Gastroesophageal sphincter (tissue), 4 donors: ENCODE measurements around the gene ZNF212. TPM values are rescaled to one million over a fixed set of nuclear protein-coding genes. Genes with fewer than 3 reads are reported as not detected.
A peak's percentile ranks its signal among the peaks of the same experiment; 100 is the strongest.

ENCODE experiments used
- ATAC-seq: fragments of 150-250 bp; one replicate; pipeline ENCODE4 v1.9.1; 2016; ENCODE audit warnings: mild to moderate bottlenecking, moderate library complexity
- H3K27ac ChIP-seq, 4 donors: fragments of 200-600 bp; sonication (generic) in 3 of 4; 1 replicate in 3 of 4; 2 replicates in 1 of 4; pipeline ENCODE4 v1.5.1; 2016 to 2019
- H3K27me3 ChIP-seq: fragments of 200-600 bp; sonication (generic); one replicate; pipeline ENCODE4 v1.5.1; 2019
- H3K36me3 ChIP-seq, 2 donors: fragments of 200-600 bp; sonication (generic); one replicate each; pipeline ENCODE4 v1.5.1; 2019; ENCODE audit warnings: control low read depth in 1 of 2
- H3K4me1 ChIP-seq, 3 donors: fragments of 200-600 bp; sonication (generic); 1 replicate in 2 of 3; 2 replicates in 1 of 3; pipeline ENCODE4 v1.5.1; 2016 to 2019; ENCODE audit warnings: control low read depth in 2 of 3
- H3K4me3 ChIP-seq, 2 donors: fragments of 200-600 bp; sonication (generic); one replicate each; pipeline ENCODE4 v1.5.1; 2019; ENCODE audit warnings: mild to moderate bottlenecking in 1 of 2, moderate library complexity in 1 of 2
- H3K9me3 ChIP-seq, 3 donors: fragments of 200-600 bp; sonication (generic); one replicate each; pipeline ENCODE4 v1.5.1; 2017 to 2019; ENCODE audit warnings: control low read depth in 2 of 3
- CTCF ChIP-seq, 4 experiments: fragments of 200-600 bp in 2 of 4; fragments of 450-650 bp in 2 of 4; sonication (generic) in 1 of 4; IDR thresholded peaks; one replicate each; pipeline ENCODE4 v1.5.1; 2017 to 2019; ENCODE audit warnings: antibody characterized with exemption in 4 of 4, mild to moderate bottlenecking in 2 of 4, moderate library complexity in 2 of 4
- EP300 ChIP-seq: sonication (generic); formaldehyde crosslinking; IDR thresholded peaks from one replicate; pipeline ENCODE4 v1.6.1; 2017; ENCODE audit warnings: antibody characterized with exemption, mild to moderate bottlenecking
- POLR2A ChIP-seq, 2 donors: fragments of 450-650 bp; IDR thresholded peaks; one replicate each; pipeline ENCODE4 v1.6.1; 2017; ENCODE audit warnings: antibody characterized with exemption in 2 of 2, mild to moderate bottlenecking in 2 of 2, moderate library complexity in 1 of 2
- POLR2AphosphoS5 ChIP-seq: sonication (generic); formaldehyde crosslinking; IDR thresholded peaks from one replicate; pipeline ENCODE4 v1.6.1; 2017; ENCODE audit warnings: antibody characterized with exemption
- WGBS, 2 donors: methylation state at CpG; one replicate each; pipeline ENCODE4 v1.1.5; 2018; ENCODE audit warnings: low coverage in 1 of 2; 5-methylcytosine and 5-hydroxymethylcytosine counted together
- total RNA-seq, 4 donors: library from RNA; depleted of rRNA; stranded (reverse); fragments of >200 nt; gene quantifications; one replicate each; pipeline ENCODE4 v1.1.0, GENCODE V29; 2016

ZNF212 gene
- 10 to 100 TPM in 2 of 4 donors, 1 to 10 TPM in 2; 4.3 to 11.1 (median 9.4) TPM for total RNA-seq

GRCh38 chr7:149239345-149240143 lies at the start of gene ZNF212:
TSS of gene ZNF212 (plus strand) at chr7:149239651. CDS start at chr7:149239779, 128 bp downstream.
- 0% methylated on average over 3 to 11 of the region's 64 CpGs for WGBS, 2 donors
- Histone ChIP-seq H3K4me1 (peaks cover 0 to 27% (median 10%) of the 10 kb centered on the region in 3 donors), H3K9me3 (no peaks in the 10 kb centered on the region), H3K4me3 (peak within 1 kb of the TSS; percentile 83 to 98), H3K36me3 (no peaks in the 10 kb centered on the region), H3K27me3 (no peaks in the 10 kb centered on the region), H3K27ac (peak within 1 kb of the TSS in 3 of 4 donors; percentile 73 to 81 (median 77))
- peak; percentile 100 for ATAC-seq
- TF ChIP-seq CTCF (IDR thresholded peaks at IDR 0.05), result peak in 3 of 4 experiments; percentile 67 to 95 (median 77)
- peak; percentile 35 for TF ChIP-seq POLR2AphosphoS5
- TF ChIP-seq EP300, result no peak
- TF ChIP-seq POLR2A (IDR thresholded peaks at IDR 0.05), result no peak

GRCh38 chr7:149191851-149192250 lies 47.6 kb upstream of the ZNF212 start:
- H3K27me3 ChIP-seq, result no peaks in the 10 kb centered on the region
- WGBS, 2 donors, result 50% methylated on average over 3 of the region's 5 CpGs; no CpG with 5 or more reads in 1 of the 2 donors
- no peak overlapping the region for H3K27ac ChIP-seq
- H3K9me3 ChIP-seq, result no peaks in the 10 kb centered on the region
- H3K4me1 ChIP-seq, result peaks cover 0 to 19% (median 4%) of the 10 kb centered on the region in 3 donors
- TF ChIP-seq CTCF (IDR thresholded peaks at IDR 0.05) (no peak), EP300 (no peak), POLR2A (IDR thresholded peaks at IDR 0.05) (no peak), POLR2AphosphoS5 (no peak)
- ATAC-seq, result no peak
- H3K4me3 ChIP-seq, result no peak overlapping the region
- H3K36me3 ChIP-seq, result no peaks in the 10 kb centered on the region

- peaks cover 0 to 32% (median 12%) of the 10 kb centered on the region in 3 donors for H3K4me1 ChIP-seq
- ATAC-seq, result no peak
- no peaks in the 10 kb centered on the region for H3K9me3 ChIP-seq
- WGBS, 2 donors, result 83% methylated on average over 4 of the region's 4 CpGs; no CpG with 5 or more reads in 1 of the 2 donors
- peaks cover 0 to 18% of the 10 kb centered on the region in 2 donors for H3K36me3 ChIP-seq
- no peak for TF ChIP-seq POLR2A (IDR thresholded peaks at IDR 0.05)
- no peak for TF ChIP-seq EP300
- TF ChIP-seq CTCF (IDR thresholded peaks at IDR 0.05), result no peak
- TF ChIP-seq POLR2AphosphoS5, result no peak
- H3K27me3 ChIP-seq, result no peaks in the 10 kb centered on the region
- peak overlapping the region; percentile 86 to 97 (median 89) for H3K27ac ChIP-seq
- H3K4me3 ChIP-seq, result peak overlapping the region; percentile 77 to 96
Observed at GRCh38 chr7:149194799-149195179, 44.7 kb upstream of the ZNF212 start.

- TF ChIP-seq POLR2AphosphoS5 (peak; percentile 44), CTCF (IDR thresholded peaks at IDR 0.05) (peak in 3 of 4 experiments; percentile 56 to 72 (median 59)), POLR2A (IDR thresholded peaks at IDR 0.05) (peak; percentile 42 to 47), EP300 (no peak)
- no peaks in the 10 kb centered on the region for H3K9me3 ChIP-seq
- WGBS, 2 donors, result 0% methylated on average over 1 of the region's 97 CpGs; no CpG with 5 or more reads in 1 of the 2 donors
- peaks cover 0 to 25% of the 10 kb centered on the region in 2 donors for H3K36me3 ChIP-seq
- no peaks in the 10 kb centered on the region for H3K27me3 ChIP-seq
- H3K4me3 ChIP-seq, result peak within 1 kb of the TSS; percentile 77 to 96
- ATAC-seq, result peak; percentile 97
- H3K27ac ChIP-seq, result peak within 1 kb of the TSS; percentile 86 to 97 (median 89)
- peaks cover 0 to 32% (median 12%) of the 10 kb centered on the region in 3 donors for H3K4me1 ChIP-seq
Observed at GRCh38 chr7:149195180-149196150, 44.0 kb upstream of the ZNF212 start, which contains the start of gene ZNF282. TSS of gene ZNF282 (plus strand) at chr7:149195546. CDS start at chr7:149195590, 44 bp downstream.
